ENCODE measurements around the gene GATAD2B.

Gene GATAD2B

DNA sequence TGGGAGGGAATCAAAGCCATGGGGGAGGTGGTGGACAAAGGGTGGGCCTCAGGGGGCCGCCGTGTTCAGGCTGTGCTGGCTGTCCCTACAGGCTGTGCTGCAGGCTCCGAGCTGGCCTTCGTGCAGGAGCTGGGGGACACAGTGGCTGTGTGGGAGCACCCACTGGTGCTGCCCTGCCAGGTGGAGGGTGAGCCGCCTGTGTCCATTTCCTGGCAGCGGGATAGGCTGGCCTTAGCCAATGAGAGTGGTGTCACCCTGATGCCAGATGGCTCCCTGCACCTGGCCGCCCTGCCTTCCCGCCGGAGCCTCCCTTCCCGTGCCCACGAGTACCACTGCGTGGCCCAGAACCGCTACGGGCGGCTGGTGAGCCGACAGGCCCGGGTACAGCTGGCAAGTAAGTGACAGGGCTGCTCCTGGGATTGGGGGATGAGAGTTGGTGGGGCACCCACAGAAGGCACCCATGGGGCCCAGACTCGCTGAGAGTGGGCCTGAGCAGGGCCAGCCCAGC, 127.4 kb downstream of the GATAD2B start:
- DNase-seq (ENCODE audit: low read depth in 1 of 2, low spot score in 1 of 2), result no peak
- Histone ChIP-seq H3K27me3 (ENCODE audit: insufficient read depth, poor library complexity, severe bottlenecking) (no peaks in the 10 kb centered on the region), H3K4me3 (replicated peaks; ENCODE audit: insufficient read depth, low read length) (no peak overlapping the region), H3K27ac (replicated peaks) (no peak overlapping the region)
- no peak for TF ChIP-seq SPI1 (IDR thresholded peaks at IDR 0.05; ENCODE audit: borderline replicate concordance, low read depth)
- TF ChIP-seq GABPA (IDR thresholded peaks at IDR 0.05; ENCODE audit: low read depth), result no peak
- TF ChIP-seq POLR2AphosphoS5 (IDR thresholded peaks at IDR 0.05; ENCODE audit: low read depth), result no peak
- TF ChIP-seq, protein P1, sequence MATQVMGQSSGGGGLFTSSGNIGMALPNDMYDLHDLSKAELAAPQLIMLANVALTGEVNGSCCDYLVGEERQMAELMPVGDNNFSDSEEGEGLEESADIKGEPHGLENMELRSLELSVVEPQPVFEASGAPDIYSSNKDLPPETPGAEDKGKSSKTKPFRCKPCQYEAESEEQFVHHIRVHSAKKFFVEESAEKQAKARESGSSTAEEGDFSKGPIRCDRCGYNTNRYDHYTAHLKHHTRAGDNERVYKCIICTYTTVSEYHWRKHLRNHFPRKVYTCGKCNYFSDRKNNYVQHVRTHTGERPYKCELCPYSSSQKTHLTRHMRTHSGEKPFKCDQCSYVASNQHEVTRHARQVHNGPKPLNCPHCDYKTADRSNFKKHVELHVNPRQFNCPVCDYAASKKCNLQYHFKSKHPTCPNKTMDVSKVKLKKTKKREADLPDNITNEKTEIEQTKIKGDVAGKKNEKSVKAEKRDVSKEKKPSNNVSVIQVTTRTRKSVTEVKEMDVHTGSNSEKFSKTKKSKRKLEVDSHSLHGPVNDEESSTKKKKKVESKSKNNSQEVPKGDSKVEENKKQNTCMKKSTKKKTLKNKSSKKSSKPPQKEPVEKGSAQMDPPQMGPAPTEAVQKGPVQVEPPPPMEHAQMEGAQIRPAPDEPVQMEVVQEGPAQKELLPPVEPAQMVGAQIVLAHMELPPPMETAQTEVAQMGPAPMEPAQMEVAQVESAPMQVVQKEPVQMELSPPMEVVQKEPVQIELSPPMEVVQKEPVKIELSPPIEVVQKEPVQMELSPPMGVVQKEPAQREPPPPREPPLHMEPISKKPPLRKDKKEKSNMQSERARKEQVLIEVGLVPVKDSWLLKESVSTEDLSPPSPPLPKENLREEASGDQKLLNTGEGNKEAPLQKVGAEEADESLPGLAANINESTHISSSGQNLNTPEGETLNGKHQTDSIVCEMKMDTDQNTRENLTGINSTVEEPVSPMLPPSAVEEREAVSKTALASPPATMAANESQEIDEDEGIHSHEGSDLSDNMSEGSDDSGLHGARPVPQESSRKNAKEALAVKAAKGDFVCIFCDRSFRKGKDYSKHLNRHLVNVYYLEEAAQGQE (IDR thresholded peaks at IDR 0.05; ENCODE audit: insufficient replicate concordance, low read depth), result no peak
- TF ChIP-seq, protein P2, sequence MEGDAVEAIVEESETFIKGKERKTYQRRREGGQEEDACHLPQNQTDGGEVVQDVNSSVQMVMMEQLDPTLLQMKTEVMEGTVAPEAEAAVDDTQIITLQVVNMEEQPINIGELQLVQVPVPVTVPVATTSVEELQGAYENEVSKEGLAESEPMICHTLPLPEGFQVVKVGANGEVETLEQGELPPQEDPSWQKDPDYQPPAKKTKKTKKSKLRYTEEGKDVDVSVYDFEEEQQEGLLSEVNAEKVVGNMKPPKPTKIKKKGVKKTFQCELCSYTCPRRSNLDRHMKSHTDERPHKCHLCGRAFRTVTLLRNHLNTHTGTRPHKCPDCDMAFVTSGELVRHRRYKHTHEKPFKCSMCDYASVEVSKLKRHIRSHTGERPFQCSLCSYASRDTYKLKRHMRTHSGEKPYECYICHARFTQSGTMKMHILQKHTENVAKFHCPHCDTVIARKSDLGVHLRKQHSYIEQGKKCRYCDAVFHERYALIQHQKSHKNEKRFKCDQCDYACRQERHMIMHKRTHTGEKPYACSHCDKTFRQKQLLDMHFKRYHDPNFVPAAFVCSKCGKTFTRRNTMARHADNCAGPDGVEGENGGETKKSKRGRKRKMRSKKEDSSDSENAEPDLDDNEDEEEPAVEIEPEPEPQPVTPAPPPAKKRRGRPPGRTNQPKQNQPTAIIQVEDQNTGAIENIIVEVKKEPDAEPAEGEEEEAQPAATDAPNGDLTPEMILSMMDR (IDR thresholded peaks at IDR 0.05; ENCODE audit: insufficient read depth, low read length), result no peak

DNA sequence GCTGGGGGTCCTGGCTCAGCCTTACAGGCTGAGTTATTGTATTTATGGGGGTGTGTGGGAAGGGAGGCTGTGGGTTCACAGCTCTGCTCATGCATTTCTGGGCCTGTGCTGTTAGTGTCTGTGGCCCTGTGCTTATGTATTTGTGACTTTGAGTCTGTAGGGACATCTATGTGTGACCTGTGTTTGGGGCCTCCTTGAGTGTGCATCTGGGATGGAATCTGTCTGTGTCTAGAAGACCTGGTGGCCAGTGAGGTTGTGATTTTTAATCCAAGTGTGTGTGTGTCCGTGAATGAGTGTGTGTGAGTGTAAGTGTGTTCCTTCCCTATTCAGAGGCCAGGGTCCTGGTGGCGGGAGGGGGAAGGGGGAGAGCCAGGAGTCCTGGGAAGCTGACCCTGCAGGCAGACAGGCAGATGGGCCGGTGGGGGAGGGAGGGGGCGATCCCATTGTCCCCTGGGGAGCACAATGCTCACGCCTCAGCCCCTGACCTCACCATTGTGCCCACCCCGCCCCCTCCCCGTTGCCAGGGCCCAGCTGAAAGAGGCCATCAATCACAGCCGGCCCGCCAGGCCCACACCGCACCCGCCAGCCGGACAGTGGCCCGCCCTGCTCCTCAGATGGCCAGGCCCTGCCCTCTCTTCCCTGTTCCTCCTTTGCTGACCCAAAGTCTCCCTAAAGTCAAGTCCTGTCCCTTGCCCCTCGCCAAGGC, 128.0 kb downstream of the GATAD2B start:
- no peak for DNase-seq (ENCODE audit: low read depth in 1 of 2, low spot score in 1 of 2)
- H3K4me3 ChIP-seq (replicated peaks; ENCODE audit: insufficient read depth, low read length), result no peak overlapping the region
- no peak overlapping the region for H3K27ac ChIP-seq (replicated peaks)
- no peaks in the 10 kb centered on the region for H3K27me3 ChIP-seq (ENCODE audit: insufficient read depth, poor library complexity, severe bottlenecking)
- TF ChIP-seq GABPA (IDR thresholded peaks at IDR 0.05; ENCODE audit: low read depth) (no peak), POLR2AphosphoS5 (IDR thresholded peaks at IDR 0.05; ENCODE audit: low read depth) (no peak), SPI1 (IDR thresholded peaks at IDR 0.05; ENCODE audit: borderline replicate concordance, low read depth) (no peak)
- TF ChIP-seq, protein P1 (IDR thresholded peaks at IDR 0.05; ENCODE audit: insufficient replicate concordance, low read depth), result no peak
- TF ChIP-seq, protein P2 (IDR thresholded peaks at IDR 0.05; ENCODE audit: insufficient read depth, low read length), result no peak

DNA sequence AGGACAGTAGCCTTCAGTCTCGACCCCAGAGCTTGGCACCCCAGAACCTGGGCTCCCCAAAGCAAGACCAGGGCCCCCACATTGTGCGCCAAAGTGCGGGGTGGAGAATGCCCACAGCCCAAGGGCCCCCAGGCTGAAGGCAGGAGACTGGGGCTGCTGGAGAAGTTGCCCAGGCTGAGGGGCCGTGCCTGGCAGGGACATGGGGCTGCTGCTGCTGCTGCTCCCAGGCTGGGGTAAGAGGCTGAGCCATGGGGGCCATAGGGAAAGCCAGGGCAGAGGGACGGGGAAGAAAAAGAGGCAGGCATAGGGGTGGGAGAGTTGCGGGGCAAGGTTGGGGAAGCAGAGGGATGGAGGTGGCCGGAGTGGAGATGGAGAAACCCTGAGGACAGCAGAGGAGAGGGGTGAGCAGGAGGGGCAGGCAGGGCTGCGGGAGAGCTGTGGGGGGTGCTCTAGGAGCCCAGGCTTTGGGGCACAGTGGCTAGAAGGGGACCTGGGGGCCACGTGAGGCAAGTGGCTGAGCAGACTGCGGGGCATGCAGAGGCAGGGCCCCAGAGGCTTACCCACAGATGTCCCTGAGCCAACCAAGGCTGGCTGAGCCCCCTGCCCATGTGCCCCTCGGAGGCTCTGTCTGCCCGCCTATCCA, 128.7 kb downstream of the GATAD2B start:
- no peak for TF ChIP-seq GABPA (IDR thresholded peaks at IDR 0.05; ENCODE audit: low read depth)
- no peak for DNase-seq (ENCODE audit: low read depth in 1 of 2, low spot score in 1 of 2)
- H3K27ac ChIP-seq (replicated peaks), result no peak overlapping the region
- no peak overlapping the region for H3K4me3 ChIP-seq (replicated peaks; ENCODE audit: insufficient read depth, low read length)
- no peaks in the 10 kb centered on the region for H3K27me3 ChIP-seq (ENCODE audit: insufficient read depth, poor library complexity, severe bottlenecking)

DNA sequence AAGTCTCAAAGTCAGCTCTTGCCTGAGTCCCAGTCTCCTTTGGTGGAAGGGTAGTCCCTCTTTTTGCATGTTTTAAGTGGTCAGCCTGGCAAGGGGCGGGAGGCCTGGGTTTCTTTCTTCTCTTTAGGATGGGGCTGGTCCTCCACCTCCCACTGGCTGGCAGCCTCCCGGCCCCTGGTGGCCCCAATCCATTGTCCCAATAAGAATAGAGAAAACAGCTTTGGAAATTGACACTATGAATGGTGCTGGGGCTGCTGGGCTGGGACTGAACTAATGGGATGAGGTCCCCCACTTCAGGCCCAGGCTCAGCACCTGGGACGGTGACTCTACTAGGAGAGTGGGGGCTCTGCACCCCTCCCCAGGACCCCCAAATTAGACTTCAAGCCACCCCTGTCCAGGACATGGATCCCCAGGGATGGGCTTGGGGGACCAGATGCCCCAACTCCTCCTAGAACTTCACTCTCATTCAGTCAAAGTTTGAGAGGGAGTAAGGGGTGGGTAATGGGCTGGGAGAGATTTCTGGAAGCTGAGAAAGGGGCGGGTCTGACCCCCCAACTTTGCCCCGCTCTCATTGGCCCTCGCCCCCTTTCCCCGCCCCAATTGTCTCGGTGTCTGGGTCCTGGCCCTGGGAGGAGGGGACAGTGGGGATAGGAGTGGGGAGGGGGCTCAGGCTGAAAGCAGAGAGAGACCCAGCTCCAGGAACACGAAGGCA, 129.4 kb downstream of the GATAD2B start:
- no peak for DNase-seq (ENCODE audit: low read depth in 1 of 2, low spot score in 1 of 2)
- Histone ChIP-seq H3K27ac (replicated peaks) (no peak overlapping the region), H3K27me3 (ENCODE audit: insufficient read depth, poor library complexity, severe bottlenecking) (no peaks in the 10 kb centered on the region), H3K4me3 (replicated peaks; ENCODE audit: insufficient read depth, low read length) (no peak overlapping the region)
- TF ChIP-seq SPI1 (IDR thresholded peaks at IDR 0.05; ENCODE audit: borderline replicate concordance, low read depth), result no peak
- TF ChIP-seq GABPA (IDR thresholded peaks at IDR 0.05; ENCODE audit: low read depth), result no peak
- TF ChIP-seq, protein P2 (IDR thresholded peaks at IDR 0.05; ENCODE audit: insufficient read depth, low read length), result no peak
- TF ChIP-seq, protein P1 (IDR thresholded peaks at IDR 0.05; ENCODE audit: insufficient replicate concordance, low read depth), result no peak
- no peak for TF ChIP-seq POLR2AphosphoS5 (IDR thresholded peaks at IDR 0.05; ENCODE audit: low read depth)
